Globus pallidus (tissue), 1 donor: ENCODE data around the gene TMEM269.

Experiments
- DNase-seq: peaks from one replicate; pipeline ENCODE4 v3.0.0-alpha.2; 2015; ENCODE audit warnings: low spot score

TMEM269 gene

GRCh38 chr1:42784946-42785693 is at the start of gene TMEM269:
Gene TMEM269 (plus strand): TSS chr1:42784991. CDS start chr1:42789894, 4,903 bp downstream.
- no peak for DNase-seq

GRCh38 chr1:42735056-42735455 is 49.7 kb upstream of the TMEM269 start:
- no peak for DNase-seq

DNA sequence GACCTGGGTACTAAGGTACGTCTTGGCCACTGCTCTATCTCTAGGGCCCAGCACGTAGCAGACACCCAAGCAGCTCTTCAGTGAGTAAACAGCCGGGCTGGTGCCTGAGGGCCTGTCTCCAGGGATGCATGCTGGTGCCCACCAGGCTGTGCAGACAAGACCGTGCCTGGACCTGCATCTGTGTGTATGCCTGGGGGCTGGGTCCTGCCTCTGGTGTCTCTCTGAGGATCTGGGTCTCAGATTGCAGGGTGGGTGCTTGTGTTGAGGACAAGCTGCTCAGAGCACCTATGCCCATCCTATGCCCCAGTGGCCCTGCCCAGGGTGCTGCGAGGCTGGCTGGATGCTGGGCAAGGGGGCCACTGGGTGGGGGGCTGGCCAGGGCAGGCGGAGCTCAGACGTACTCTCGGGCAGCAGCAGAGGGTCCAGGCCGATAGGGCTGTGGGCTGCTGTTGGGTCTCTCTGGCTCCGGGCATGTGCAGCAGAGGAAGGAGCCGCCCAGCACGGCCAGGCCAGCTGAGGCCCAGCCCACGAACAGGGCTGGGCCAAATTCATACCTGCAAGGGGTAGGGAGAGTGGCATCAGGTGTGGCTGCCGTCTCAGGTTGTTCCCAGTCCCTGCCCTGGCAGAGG is 49.2 kb upstream of the TMEM269 start:
- no peak for DNase-seq

DNA sequence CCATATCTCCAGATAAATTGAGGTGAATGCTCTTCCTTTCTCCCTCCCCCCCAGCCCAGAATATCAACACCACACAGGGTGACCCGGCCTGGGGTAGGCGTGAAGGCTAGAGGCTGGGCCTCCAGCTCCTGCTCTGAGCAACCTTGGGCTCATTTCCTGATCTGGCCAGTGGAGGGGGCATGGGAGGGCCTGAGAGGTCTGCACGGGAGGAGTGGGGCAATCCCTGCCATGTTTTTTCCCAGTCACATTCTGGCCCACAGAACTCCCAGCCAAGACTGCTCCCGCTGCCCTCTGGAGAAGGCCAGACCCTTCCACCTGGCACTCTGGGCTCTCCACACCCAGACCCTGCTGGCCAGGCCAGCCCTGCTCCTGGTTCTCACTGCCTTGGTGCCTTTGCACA is 48.6 kb upstream of the TMEM269 start:
- DNase-seq: no peak

GRCh38 chr1:42736571-42737200 is 48.1 kb upstream of the TMEM269 start:
- DNase-seq: no peak

- peak; percentile 36 for DNase-seq
Observed at GRCh38 chr1:42737257-42737656, 47.5 kb upstream of the TMEM269 start.

GRCh38 chr1:42737986-42738677 is 46.7 kb upstream of the TMEM269 start:
- no peak for DNase-seq

GRCh38 chr1:42738678-42739226 is 46.0 kb upstream of the TMEM269 start:
- no peak for DNase-seq

- no peak for DNase-seq
Observed at GRCh38 chr1:42739753-42740700, 44.8 kb upstream of the TMEM269 start, which contains the start of gene CLDN19. Gene CLDN19 (minus strand): TSS chr1:42740236. CDS start chr1:42740063, 173 bp downstream.

GRCh38 chr1:42740851-42741580 is 43.8 kb upstream of the TMEM269 start:
- DNase-seq: peak; percentile 54

DNA sequence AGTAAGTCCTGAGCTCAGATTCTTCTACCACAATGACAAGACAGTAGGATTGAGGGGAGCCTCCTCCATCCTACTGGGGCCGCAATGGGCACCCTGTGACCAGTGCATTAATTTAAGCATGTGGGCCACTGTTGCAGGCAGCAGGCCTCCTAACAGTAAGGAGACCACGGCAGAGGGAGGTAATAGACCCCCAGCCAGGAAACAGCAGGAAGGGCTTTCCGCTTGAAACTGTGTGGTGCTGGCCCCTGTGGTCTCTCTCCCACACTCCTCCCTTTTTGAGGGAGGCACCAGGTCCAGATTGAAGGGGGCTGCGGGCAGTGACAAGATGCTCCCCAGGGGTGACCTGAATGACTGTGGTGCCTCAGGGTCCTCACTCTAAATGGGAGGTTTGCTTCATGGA is 43.1 kb upstream of the TMEM269 start:
- DNase-seq: no peak

DNA sequence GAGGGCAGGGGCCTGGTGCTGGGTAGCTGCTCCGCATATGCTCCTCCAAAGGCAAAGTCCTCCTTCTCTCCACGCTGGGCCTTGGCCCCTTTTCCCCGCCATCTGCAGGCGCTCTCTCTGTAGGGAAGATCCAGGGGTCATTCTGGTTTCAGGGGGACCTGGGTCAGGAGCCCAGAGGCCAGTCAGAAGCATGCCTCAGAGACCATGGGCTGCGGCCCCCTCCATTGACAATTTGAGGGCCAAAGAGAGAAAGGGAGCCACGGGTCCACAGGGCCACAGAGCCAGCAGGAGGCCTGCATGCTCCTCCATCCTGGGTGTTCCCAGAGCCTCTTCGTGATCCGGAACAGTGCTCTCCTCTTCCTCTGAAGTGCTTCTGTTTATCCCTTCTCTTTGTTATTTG is 42.6 kb upstream of the TMEM269 start:
- DNase-seq: no peak

DNA sequence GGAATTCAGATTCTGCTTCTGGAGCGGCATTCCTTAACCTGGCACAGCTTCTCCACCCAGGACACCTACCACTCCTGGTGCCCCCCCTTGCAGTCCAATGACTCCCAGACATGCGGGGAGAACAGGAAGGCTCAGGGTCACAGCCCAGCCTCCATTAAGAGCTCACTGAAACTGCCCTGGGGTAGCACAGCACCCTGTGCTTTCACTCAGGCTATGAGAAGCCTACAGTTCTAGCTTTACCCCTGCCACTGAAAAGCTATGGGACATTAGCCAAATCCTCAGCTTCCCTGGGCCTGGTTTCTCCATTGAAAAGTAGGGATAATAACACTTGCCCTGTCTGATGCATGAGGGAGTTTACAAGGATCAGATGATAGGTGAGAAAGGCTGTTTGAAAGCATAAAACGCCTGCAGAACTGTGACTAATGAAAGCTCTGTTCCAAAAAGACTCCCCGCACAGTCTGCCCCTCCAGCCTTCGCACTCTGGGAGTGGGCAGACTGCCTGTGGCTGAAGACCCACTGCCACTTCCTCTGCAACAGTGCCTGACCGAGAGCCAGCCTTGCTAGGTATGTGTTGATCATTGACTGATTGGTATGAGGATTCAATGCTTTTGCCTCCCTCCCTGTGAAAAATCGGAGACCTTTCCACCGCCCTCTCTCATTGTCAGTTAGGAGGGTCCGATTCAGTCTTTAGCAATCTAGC is 42.0 kb upstream of the TMEM269 start:
- no peak for DNase-seq

GRCh38 chr1:42743317-42744147 is 41.3 kb upstream of the TMEM269 start:
- DNase-seq: no peak

DNA sequence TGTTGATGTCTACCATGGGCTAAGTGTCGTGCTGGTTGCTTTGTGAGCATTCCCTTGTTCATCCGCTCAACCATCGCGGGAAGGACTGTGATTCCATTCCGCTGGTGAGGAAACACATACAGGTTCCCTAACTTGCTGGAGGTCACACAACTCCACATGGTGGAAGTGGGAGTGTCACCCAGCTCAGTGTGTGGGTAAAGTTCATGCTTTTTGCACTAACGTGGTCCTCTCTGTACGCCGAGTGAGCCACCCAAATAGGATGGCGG is 40.7 kb upstream of the TMEM269 start:
- DNase-seq: no peak

DNA sequence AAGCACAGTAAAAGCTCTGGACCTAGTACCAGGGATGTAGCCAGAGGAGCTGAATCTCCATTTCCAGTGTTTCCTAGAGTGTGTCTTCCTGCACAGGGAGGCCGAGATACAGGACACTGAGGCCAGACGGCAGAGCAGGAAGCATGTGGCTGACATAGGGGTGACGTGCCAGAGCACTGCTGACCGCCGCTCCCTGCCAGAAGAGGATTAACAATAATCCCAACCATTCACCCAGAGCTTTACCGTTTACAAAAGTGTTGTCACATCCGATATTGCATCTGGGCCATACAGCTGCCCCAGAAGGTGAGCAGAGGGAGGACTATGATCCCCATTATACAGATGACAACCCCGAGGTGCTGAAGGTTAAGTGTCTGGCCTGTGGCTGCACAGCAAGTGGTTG is 38.9 kb upstream of the TMEM269 start:
- DNase-seq: no peak

DNA sequence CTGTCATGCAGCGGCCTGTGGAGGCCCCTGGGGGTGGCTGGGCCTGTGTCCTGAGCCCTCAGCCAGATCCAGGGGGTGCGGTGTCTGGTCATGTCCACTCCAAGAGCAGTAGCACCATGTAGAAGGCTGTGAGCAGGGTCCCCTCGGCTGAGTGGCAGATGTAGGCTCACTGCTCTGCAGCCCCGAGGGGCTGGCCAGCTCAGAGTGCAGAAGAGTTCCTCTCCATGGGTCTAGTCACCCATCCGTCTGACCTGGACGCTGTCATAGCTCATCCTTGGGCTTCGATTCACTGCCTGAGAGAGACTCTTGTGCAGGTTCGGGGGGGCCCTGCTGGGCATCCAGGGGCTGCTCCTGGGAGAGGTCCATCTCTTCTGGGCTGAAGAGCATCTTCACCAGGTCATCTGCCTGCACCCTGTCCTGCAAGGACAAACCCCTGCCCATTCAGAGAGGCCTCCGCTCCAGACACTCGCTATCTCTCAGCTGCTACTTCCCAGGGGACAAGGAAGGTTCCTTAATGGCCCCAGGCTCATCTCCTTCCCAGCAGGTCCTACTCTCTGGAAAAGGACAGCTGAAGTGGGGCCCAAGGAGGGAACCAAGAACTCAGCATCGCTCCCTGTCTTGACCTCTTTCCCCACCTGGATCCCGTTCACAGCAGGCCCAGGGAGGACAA is 38.2 kb upstream of the TMEM269 start:
- DNase-seq: no peak

DNA sequence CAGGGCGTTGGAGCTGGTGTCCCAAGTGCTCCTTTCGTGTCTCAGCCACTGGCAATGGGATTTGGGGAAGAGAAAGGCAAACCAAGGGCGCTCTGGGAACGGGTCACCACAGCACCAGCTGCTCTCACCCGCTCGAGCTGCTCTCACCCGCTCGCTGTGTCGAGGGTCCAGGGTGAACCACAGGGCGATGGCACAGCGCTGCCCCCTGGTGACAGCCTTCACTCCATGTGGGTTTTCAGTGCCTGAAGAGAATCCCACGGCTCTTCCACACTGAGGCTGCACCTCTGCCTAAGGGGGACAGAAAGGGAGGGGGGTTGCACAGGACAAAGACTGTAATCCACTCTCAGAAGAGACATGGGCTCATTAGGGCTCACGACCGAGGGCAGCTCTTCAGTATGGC is 37.7 kb upstream of the TMEM269 start:
- no peak for DNase-seq

DNA sequence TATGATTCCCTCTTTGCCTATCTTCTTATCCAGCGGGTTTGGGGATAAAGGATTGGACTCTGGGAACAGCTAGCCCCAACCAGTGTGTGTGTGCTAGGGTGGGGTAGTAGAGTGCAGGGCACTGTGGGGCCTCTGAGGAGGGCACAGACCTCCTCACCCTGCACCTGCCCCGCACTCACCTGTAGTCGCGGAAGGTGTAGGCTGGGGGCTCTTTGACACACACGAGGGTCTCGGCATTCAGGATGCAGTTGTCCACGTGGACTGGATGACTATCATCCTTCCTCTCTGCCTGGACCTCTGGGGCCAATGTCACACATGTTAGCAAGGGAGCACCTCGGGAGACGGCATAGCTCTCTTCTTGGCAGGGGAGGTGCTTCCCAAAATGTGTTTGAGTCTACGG is 36.8 kb upstream of the TMEM269 start:
- no peak for DNase-seq
